ENCODE results near the gene DNAH1. TPM values are rescaled to one million over a fixed set of nuclear protein-coding genes. Genes with fewer than 3 reads are reported as not detected.

The DNAH1 gene
- total and polyA plus RNA-seq, 2 of the 13 experiments (the other 11 are each of a cell fraction or from before 2014, with no cell fraction given): 0.64 to 3.5 TPM

DNA sequence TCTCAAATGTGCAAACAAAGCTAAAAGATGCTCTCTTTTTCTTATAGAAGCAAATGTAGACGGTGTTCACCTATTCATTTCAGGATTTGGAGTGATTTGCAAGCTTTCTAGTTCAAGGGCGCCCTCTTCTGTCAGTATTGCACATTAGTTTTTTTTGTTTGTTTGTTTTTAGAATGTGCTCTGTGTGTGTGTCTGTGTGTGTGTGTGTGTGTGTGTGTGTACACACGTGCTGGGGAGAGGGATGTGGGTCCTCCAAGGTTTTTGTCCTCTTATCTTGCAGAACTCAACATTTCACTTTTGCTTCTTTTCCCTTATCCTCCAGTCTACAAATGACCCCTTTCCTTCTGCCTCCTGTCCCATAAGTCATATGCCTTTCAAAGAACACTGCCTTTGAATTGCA lies 23.5 kb downstream of the DNAH1 start (continued):
- TF ChIP-seq, protein P1, sequence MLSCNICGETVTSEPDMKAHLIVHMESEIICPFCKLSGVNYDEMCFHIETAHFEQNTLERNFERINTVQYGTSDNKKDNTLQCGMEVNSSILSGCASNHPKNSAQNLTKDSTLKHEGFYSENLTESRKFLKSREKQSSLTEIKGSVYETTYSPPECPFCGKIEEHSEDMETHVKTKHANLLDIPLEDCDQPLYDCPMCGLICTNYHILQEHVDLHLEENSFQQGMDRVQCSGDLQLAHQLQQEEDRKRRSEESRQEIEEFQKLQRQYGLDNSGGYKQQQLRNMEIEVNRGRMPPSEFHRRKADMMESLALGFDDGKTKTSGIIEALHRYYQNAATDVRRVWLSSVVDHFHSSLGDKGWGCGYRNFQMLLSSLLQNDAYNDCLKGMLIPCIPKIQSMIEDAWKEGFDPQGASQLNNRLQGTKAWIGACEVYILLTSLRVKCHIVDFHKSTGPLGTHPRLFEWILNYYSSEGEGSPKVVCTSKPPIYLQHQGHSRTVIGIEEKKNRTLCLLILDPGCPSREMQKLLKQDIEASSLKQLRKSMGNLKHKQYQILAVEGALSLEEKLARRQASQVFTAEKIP (CRISPR knock-in tag; IDR thresholded peaks at IDR 0.05; ENCODE audit: borderline replicate concordance): no peak
- TF ChIP-seq EZH2 (conservative IDR thresholded peaks at IDR 0.05; ENCODE audit: low read depth, low read length): no peak
- TF ChIP-seq, protein P2, sequence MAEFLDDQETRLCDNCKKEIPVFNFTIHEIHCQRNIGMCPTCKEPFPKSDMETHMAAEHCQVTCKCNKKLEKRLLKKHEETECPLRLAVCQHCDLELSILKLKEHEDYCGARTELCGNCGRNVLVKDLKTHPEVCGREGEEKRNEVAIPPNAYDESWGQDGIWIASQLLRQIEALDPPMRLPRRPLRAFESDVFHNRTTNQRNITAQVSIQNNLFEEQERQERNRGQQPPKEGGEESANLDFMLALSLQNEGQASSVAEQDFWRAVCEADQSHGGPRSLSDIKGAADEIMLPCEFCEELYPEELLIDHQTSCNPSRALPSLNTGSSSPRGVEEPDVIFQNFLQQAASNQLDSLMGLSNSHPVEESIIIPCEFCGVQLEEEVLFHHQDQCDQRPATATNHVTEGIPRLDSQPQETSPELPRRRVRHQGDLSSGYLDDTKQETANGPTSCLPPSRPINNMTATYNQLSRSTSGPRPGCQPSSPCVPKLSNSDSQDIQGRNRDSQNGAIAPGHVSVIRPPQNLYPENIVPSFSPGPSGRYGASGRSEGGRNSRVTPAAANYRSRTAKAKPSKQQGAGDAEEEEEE (CRISPR knock-in tag; IDR thresholded peaks at IDR 0.05; ENCODE audit: borderline replicate concordance): no peak
- TF ChIP-seq ZNF709 (CRISPR knock-in tag; IDR thresholded peaks at IDR 0.05): no peak
- TF ChIP-seq ONECUT2 (CRISPR knock-in tag; IDR thresholded peaks at IDR 0.05): no peak
- TF ChIP-seq ZNF101 (CRISPR knock-in tag; IDR thresholded peaks at IDR 0.05; ENCODE audit: borderline replicate concordance, low read depth): no peak
- TF ChIP-seq RFXANK (CRISPR knock-in tag; IDR thresholded peaks at IDR 0.05): no peak
- TF ChIP-seq ZNF343 (CRISPR knock-in tag; IDR thresholded peaks at IDR 0.05): no peak
- TF ChIP-seq ZFX (CRISPR knock-in tag; IDR thresholded peaks at IDR 0.05; ENCODE audit: low read depth): no peak
- TF ChIP-seq NR2F6 (IDR thresholded peaks at IDR 0.05): peak; percentile 25; the same call in 1 of the 2 replicates
- no peak for TF ChIP-seq NR2F6 (CRISPR knock-in tag; IDR thresholded peaks at IDR 0.05)
- TF ChIP-seq, protein P3, sequence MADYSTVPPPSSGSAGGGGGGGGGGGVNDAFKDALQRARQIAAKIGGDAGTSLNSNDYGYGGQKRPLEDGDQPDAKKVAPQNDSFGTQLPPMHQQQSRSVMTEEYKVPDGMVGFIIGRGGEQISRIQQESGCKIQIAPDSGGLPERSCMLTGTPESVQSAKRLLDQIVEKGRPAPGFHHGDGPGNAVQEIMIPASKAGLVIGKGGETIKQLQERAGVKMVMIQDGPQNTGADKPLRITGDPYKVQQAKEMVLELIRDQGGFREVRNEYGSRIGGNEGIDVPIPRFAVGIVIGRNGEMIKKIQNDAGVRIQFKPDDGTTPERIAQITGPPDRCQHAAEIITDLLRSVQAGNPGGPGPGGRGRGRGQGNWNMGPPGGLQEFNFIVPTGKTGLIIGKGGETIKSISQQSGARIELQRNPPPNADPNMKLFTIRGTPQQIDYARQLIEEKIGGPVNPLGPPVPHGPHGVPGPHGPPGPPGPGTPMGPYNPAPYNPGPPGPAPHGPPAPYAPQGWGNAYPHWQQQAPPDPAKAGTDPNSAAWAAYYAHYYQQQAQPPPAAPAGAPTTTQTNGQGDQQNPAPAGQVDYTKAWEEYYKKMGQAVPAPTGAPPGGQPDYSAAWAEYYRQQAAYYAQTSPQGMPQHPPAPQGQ (CRISPR knock-in tag; IDR thresholded peaks at IDR 0.05; ENCODE audit: borderline replicate concordance): no peak
- no peak for TF ChIP-seq KDM4B (CRISPR knock-in tag; IDR thresholded peaks at IDR 0.05)
- no peak for TF ChIP-seq SPEN (CRISPR knock-in tag; IDR thresholded peaks at IDR 0.05; ENCODE audit: low read depth)
- peak; percentile 88 for TF ChIP-seq RAD21 (CRISPR knock-in tag; IDR thresholded peaks at IDR 0.05)
- no peak for TF ChIP-seq KAT7 (CRISPR knock-in tag; IDR thresholded peaks at IDR 0.05; ENCODE audit: borderline replicate concordance)
- TF ChIP-seq ZNF839 (CRISPR knock-in tag; IDR thresholded peaks at IDR 0.05; ENCODE audit: borderline replicate concordance): no peak
- no peak for TF ChIP-seq ZSCAN12 (CRISPR knock-in tag; IDR thresholded peaks at IDR 0.05)
- TF ChIP-seq ARNT2 (CRISPR knock-in tag; IDR thresholded peaks at IDR 0.05; ENCODE audit: low read depth): no peak
- no peak for TF ChIP-seq MYC (CRISPR knock-in tag; IDR thresholded peaks at IDR 0.05; ENCODE audit: borderline replicate concordance)
- TF ChIP-seq ZNF34 (CRISPR knock-in tag; IDR thresholded peaks at IDR 0.05; ENCODE audit: borderline replicate concordance): no peak
- TF ChIP-seq, protein P4, sequence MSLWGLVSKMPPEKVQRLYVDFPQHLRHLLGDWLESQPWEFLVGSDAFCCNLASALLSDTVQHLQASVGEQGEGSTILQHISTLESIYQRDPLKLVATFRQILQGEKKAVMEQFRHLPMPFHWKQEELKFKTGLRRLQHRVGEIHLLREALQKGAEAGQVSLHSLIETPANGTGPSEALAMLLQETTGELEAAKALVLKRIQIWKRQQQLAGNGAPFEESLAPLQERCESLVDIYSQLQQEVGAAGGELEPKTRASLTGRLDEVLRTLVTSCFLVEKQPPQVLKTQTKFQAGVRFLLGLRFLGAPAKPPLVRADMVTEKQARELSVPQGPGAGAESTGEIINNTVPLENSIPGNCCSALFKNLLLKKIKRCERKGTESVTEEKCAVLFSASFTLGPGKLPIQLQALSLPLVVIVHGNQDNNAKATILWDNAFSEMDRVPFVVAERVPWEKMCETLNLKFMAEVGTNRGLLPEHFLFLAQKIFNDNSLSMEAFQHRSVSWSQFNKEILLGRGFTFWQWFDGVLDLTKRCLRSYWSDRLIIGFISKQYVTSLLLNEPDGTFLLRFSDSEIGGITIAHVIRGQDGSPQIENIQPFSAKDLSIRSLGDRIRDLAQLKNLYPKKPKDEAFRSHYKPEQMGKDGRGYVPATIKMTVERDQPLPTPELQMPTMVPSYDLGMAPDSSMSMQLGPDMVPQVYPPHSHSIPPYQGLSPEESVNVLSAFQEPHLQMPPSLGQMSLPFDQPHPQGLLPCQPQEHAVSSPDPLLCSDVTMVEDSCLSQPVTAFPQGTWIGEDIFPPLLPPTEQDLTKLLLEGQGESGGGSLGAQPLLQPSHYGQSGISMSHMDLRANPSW (CRISPR knock-in tag; IDR thresholded peaks at IDR 0.05; ENCODE audit: borderline replicate concordance): no peak
- no peak for TF ChIP-seq HMG20B (CRISPR knock-in tag; conservative IDR thresholded peaks at IDR 0.05)
- TF ChIP-seq ZFP90 (CRISPR knock-in tag; IDR thresholded peaks at IDR 0.05; ENCODE audit: borderline replicate concordance): no peak
